A673 (cell line): ENCODE results near the gene TERT. TPM values are rescaled to one million over a fixed set of nuclear protein-coding genes. Genes with fewer than 3 reads are reported as not detected.
"Not testable (repeated sequence)": the region's sequence is repeated elsewhere in the genome, so short reads cannot be mapped to it uniquely, and the experiment has no call there.

Experiments
- BruUV-seq: library from RNA; stranded (reverse); fragments of 400-500 nt; replicated peaks from 2 replicates; lab custom pipeline; 2021; lab: Mats Ljungman, UMichigan
- CTCF ChIA-PET: fragments of 300-600 bp; sonication (Branson Sonifier 250); formaldehyde crosslinking; loops from one replicate; lab custom pipeline; 2022; ENCODE audit warnings: antibody characterized with exemption; lab: Charles Lee
- POLR2A ChIA-PET: fragments of 300-600 bp; sonication (Branson Sonifier 250); formaldehyde crosslinking; loops from one replicate; lab custom pipeline; 2022; ENCODE audit warnings: antibody characterized with exemption; ENCODE audit not compliant: low non-redundant PET; lab: Charles Lee
- DNase-seq: peaks from one replicate; pipeline ENCODE4 v3.0.0-alpha.2; 2015; ENCODE audit warnings: low spot score
- H3K27ac ChIP-seq: fragments of 200-600 bp; sonication (generic); 2 replicates; pipeline ENCODE4 v1.5.1; 2016; ENCODE audit warnings: mixed run types, low read depth, mild to moderate bottlenecking, mixed read lengths, antibody characterized with exemption, low read length; ENCODE audit not compliant: poor library complexity, severe bottlenecking
- H3K27me3 ChIP-seq: fragments of 200-600 bp; sonication (generic); replicated peaks from 2 replicates; pipeline ENCODE4 v1.6.1; 2017; ENCODE audit warnings: mixed run types, low read depth, mild to moderate bottlenecking, mixed read lengths, antibody characterized with exemption, low read length; ENCODE audit not compliant: insufficient read depth, poor library complexity
- H3K36me3 ChIP-seq: fragments of 200-600 bp; sonication (generic); 2 replicates; pipeline ENCODE4 v1.6.1; 2016; ENCODE audit warnings: mixed run types, mild to moderate bottlenecking, mixed read lengths, antibody characterized with exemption, low read length; ENCODE audit not compliant: insufficient read depth, poor library complexity, severe bottlenecking
- H3K4me1 ChIP-seq: fragments of 200-600 bp; sonication (generic); 2 replicates; pipeline ENCODE4 v1.6.1; 2017; ENCODE audit warnings: mixed run types, mild to moderate bottlenecking, mixed read lengths, antibody characterized with exemption, low read length; ENCODE audit not compliant: insufficient read depth, poor library complexity, severe bottlenecking
- H3K4me3 ChIP-seq: fragments of 200-600 bp; sonication (generic); 2 replicates; pipeline ENCODE4 v1.5.1; 2016; ENCODE audit warnings: low read depth, mixed run types, mild to moderate bottlenecking, mixed read lengths, low read length; ENCODE audit not compliant: poor library complexity, severe bottlenecking
- H3K9me3 ChIP-seq: fragments of 200-600 bp; sonication (generic); 2 replicates; pipeline ENCODE4 v1.6.1; 2016; ENCODE audit warnings: mixed run types, low read depth, mild to moderate bottlenecking, mixed read lengths, antibody characterized with exemption, low read length; ENCODE audit not compliant: poor library complexity, severe bottlenecking
- EZH2 ChIP-seq: fragments of 200-600 bp; sonication (generic); IDR thresholded peaks from 2 replicates; pipeline ENCODE4 v1.6.1; 2017; ENCODE audit warnings: borderline replicate concordance, low read depth, mild to moderate bottlenecking, mixed read lengths, antibody characterized with exemption, low read length; ENCODE audit not compliant: poor library complexity, severe bottlenecking
- intact Hi-C: fragments of 100-400 bp; cut with micrococcal nuclease; formaldehyde crosslinking; loops from one replicate; pipeline ENCODE4 v1.10.0; 2022; ENCODE audit not compliant: unreplicated experiment
- total RNA-seq: library from RNA; stranded (reverse); gene quantifications from 2 replicates; pipeline ENCODE4 v1.2.3, GENCODE V29; 2021
- TF ChIP-seq, protein P1 (sequence below): fragments of 300-800, 200-600 bp; sonication (generic); conservative IDR thresholded peaks from 2 replicates; pipeline ENCODE4 v1.5.1; 2017; ENCODE audit warnings: low read depth, mild to moderate bottlenecking, antibody characterized with exemption, low read length, moderate library complexity, mixed read lengths

TERT gene
- total RNA-seq, 1 experiment from 2014 or later, result 14.2 TPM

- intact Hi-C loops, H3K36me3 ChIP-seq, CTCF ChIA-PET, BruUV-seq, POLR2A ChIA-PET, DNase-seq, H3K27me3 ChIP-seq, H3K4me3 ChIP-seq, H3K9me3 ChIP-seq, H3K4me1 ChIP-seq, H3K27ac ChIP-seq: not testable (repeated sequence)
These were observed 11.7 kb downstream of the TERT start for GRCh38 chr5:1282993-1283728.

DNA sequence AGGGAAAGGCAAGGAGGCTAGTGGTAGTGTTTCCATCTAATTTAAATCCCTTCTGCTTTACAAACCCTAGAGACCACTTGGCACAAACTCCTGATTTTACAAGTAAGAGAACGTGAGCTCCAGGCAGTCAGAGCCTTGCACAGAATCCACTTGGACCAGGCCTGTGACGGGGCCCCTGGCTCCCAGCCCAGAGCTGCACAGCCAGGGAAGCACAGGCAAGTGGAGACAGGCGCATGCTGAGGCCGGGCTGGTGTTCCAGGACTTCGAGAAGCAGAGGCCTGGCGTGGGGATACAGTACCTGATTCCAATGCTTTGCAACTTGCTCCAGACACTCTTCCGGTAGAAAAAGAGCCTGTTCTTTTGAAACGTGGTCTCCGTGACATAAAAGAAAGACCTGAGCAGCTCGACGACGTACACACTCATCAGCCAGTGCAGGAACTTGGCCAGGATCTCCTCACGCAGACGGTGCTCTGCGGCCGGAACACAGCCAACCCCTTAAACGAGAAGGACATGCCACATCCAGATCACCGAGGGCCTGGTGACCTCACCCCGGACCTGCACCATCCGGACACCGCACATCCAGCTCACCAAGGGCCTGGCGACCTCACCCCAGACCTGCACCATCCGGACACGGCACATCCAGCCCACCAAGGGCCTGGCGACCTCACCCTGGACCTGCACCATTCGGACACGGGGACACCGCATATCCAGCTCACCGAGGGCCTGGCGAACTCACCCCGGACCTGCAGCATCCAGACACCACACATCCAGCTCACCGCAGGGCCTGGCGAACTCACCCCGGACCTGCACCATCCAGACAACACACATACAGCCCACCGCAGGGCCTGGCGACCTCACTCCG is 12.5 kb downstream of the TERT start:
- no TSS peak for BruUV-seq
- H3K36me3 ChIP-seq, result no peaks in the 10 kb centered on the region
- DNase-seq, result no peak
- no peaks in the 10 kb centered on the region for H3K27me3 ChIP-seq
- CTCF ChIA-PET, result no interaction called here
- intact Hi-C loops, result no loop called here
- no peaks in the 10 kb centered on the region for H3K9me3 ChIP-seq
- no peak overlapping the region for H3K4me3 ChIP-seq
- no peak overlapping the region for H3K27ac ChIP-seq
- no peaks in the 10 kb centered on the region for H3K4me1 ChIP-seq
- POLR2A ChIA-PET, result no interaction called here
- TF ChIP-seq, protein P1, sequence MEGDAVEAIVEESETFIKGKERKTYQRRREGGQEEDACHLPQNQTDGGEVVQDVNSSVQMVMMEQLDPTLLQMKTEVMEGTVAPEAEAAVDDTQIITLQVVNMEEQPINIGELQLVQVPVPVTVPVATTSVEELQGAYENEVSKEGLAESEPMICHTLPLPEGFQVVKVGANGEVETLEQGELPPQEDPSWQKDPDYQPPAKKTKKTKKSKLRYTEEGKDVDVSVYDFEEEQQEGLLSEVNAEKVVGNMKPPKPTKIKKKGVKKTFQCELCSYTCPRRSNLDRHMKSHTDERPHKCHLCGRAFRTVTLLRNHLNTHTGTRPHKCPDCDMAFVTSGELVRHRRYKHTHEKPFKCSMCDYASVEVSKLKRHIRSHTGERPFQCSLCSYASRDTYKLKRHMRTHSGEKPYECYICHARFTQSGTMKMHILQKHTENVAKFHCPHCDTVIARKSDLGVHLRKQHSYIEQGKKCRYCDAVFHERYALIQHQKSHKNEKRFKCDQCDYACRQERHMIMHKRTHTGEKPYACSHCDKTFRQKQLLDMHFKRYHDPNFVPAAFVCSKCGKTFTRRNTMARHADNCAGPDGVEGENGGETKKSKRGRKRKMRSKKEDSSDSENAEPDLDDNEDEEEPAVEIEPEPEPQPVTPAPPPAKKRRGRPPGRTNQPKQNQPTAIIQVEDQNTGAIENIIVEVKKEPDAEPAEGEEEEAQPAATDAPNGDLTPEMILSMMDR, result no peak
- TF ChIP-seq EZH2, result no peak

DNA sequence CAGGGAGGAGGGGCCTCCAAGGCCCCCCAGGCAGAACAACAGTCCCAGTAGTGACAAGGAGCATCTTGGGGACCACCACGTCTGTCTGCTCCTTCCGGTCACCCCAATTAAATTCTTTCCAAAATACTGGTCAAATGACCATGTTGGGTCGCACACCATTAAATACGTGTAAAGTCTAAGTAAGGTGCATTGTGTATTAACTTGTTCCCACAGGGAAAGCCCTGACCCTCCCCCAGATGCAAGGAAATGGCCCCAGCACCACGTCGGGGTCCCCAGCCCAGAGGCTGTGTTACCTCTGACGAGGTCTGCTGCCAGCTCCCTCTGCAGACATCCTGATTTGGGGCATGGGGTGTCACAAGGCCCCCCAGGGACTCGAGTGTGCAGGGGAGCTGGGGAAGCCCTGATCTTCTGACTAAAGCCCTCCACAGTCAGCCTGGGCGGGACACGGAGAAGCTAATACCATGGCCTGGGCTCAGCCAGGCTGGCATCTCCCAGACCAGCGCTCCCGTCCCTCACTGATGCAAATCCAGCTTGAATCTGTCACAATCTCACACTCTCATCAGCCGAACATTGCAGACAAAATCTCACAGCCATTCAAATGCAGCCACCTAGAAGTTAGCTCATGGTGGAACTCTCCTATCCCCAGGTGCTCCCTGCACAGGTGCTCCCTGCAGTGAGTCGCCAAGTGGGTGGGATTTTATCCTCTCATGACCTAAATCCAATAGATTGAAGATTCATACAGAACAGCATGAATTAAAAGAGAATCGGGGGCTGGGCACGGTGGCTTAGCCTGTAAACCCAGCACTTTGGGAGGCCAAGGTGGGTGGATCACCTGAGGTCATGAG is 13.6 kb downstream of the TERT start:
- H3K4me3 ChIP-seq, result no peak overlapping the region
- no peaks in the 10 kb centered on the region for H3K27me3 ChIP-seq
- DNase-seq, result no peak
- CTCF ChIA-PET, result no interaction called here
- POLR2A ChIA-PET, result no interaction called here
- no peak overlapping the region for H3K27ac ChIP-seq
- H3K36me3 ChIP-seq, result no peaks in the 10 kb centered on the region
- H3K4me1 ChIP-seq, result no peaks in the 10 kb centered on the region
- BruUV-seq, result no TSS peak
- H3K9me3 ChIP-seq, result no peaks in the 10 kb centered on the region
- TF ChIP-seq EZH2, result no peak
- TF ChIP-seq, protein P1, result no peak
- intact Hi-C loops, result no loop called here
